HepG2 (cell line): ENCODE data around the gene HES7. TPM values are rescaled to one million over a fixed set of nuclear protein-coding genes. Genes with fewer than 3 reads are reported as not detected.

ENCODE experiments used
- ATAC-seq: fragments of 200-7000 bp; cut with Tn5 transposase; 3 replicates; pipeline ENCODE4 v1.9.1; 2020; ENCODE audit warnings: mild to moderate bottlenecking, moderate library complexity
- BruUV-seq: library from RNA; stranded (reverse); fragments of 400-500 nt; replicated peaks from 2 replicates; lab custom pipeline; 2021; lab: Mats Ljungman, UMichigan
- CTCF ChIA-PET: fragments of 300-600 bp; formaldehyde crosslinking; extraction: SDS; loops from one replicate; lab custom pipeline; 2021; ENCODE audit warnings: low total read pairs, inconsistent platforms, low intra/inter-chr PET ratio; lab: Yijun Ruan, JAX
- POLR2A ChIA-PET: fragments of 350-600 bp; sonication (Branson Sonifier 250); formaldehyde crosslinking; loops from one replicate; lab custom pipeline; 2020; ENCODE audit warnings: antibody characterized with exemption, inconsistent platforms; lab: Yijun Ruan, JAX
- DNase-seq: peaks from one replicate; pipeline ENCODE4 v3.0.0-alpha.2; 2015; ENCODE audit warnings: low spot score
- FAIRE-seq: peaks from 3 replicates; lab custom pipeline; 2011; peaks lifted over from hg19 to GRCh38; lab: Jason Lieb, UNC
- H2AFZ ChIP-seq: one replicate; pipeline ENCODE4 v1.6.1; 2011; ENCODE audit warnings: low read length, inconsistent platforms
- H3K27ac ChIP-seq: fragments of 300-600 bp; 3 replicates; pipeline ENCODE4 v1.8.0; 2011; ENCODE audit warnings: mixed run types, mild to moderate bottlenecking, mixed read lengths, low read length, inconsistent platforms; ENCODE audit not compliant: insufficient read depth; ENCODE audit errors: extremely low read length
- H3K27me3 ChIP-seq, 2 experiments: fragments of 200-600 bp in 1 of 2; 2 replicates in 1 of 2; 3 replicates in 1 of 2; pipeline versions ENCODE4 v1.6.0 to v1.8.0; 2011; ENCODE audit warnings: low read length in 2 of 2, mild to moderate bottlenecking in 2 of 2, moderate library complexity in 2 of 2, inconsistent platforms in 1 of 2; ENCODE audit not compliant: insufficient read depth in 2 of 2, control insufficient read depth in 1 of 2
- H3K36me3 ChIP-seq, 2 experiments: fragments of 200-600 bp in 1 of 2; replicated peaks in 1 of 2; 2 replicates in 1 of 2; 3 replicates in 1 of 2; pipeline versions ENCODE4 v1.5.1 to v1.8.0; 2011; ENCODE audit warnings: low read length in 2 of 2, inconsistent platforms in 1 of 2; ENCODE audit not compliant: insufficient read depth in 2 of 2, control insufficient read depth in 1 of 2
- H3K4me1 ChIP-seq: 2 replicates; pipeline ENCODE4 v1.5.1; 2012; ENCODE audit warnings: low read length, inconsistent platforms; ENCODE audit not compliant: insufficient read depth
- H3K4me2 ChIP-seq: 2 replicates; pipeline ENCODE4 v1.6.0; 2011; ENCODE audit warnings: low read depth, low read length, inconsistent platforms
- H3K4me3 ChIP-seq, 3 experiments: fragments of 200-600 bp in 1 of 3; sonication (generic), shearing (Covaris generic) in 1 of 3; replicated peaks in 1 of 3; 2 replicates each; pipeline ENCODE4 v1.5.1; 2011 to 2016; ENCODE audit warnings: low read length in 3 of 3, inconsistent platforms in 2 of 3, low read depth in 2 of 3, mild to moderate bottlenecking in 2 of 3, control low read depth in 1 of 3, mixed read lengths in 1 of 3; ENCODE audit not compliant: insufficient read depth in 1 of 3
- H3K79me2 ChIP-seq: one replicate; pipeline ENCODE4 v1.6.1; 2011; ENCODE audit warnings: low read length, inconsistent platforms; ENCODE audit not compliant: insufficient read depth
- H3K9ac ChIP-seq: 2 replicates; pipeline ENCODE4 v1.6.0; 2011; ENCODE audit warnings: mild to moderate bottlenecking, low read depth, low read length, inconsistent platforms; ENCODE audit not compliant: insufficient read depth
- H3K9me3 ChIP-seq: 2 replicates; pipeline ENCODE4 v1.5.1; 2012; ENCODE audit warnings: mild to moderate bottlenecking, low read length
- H4K20me1 ChIP-seq: 2 replicates; pipeline ENCODE4 v1.6.0; 2011; ENCODE audit warnings: inconsistent platforms, mild to moderate bottlenecking, low read length, moderate library complexity; ENCODE audit not compliant: insufficient read depth
- EZH2 ChIP-seq: conservative IDR thresholded peaks from 2 replicates; pipeline ENCODE4 v1.6.1; 2012; ENCODE audit warnings: mild to moderate bottlenecking, low read depth, low read length, moderate library complexity
- GLI4 ChIP-seq: sonication (generic); formaldehyde crosslinking; IDR thresholded peaks from 2 replicates; pipeline ENCODE4 v1.5.1; 2020; ENCODE audit warnings: missing genetic modification reagents, mild to moderate bottlenecking, moderate library complexity, borderline replicate concordance
- GTF3A ChIP-seq: sonication (generic); formaldehyde crosslinking; conservative IDR thresholded peaks from 2 replicates; pipeline ENCODE4 v1.4.0; 2020; ENCODE audit warnings: mild to moderate bottlenecking, missing genetic modification reagents
- HNRNPK ChIP-seq: fragments of 200-400 bp; formaldehyde crosslinking; IDR thresholded peaks from 2 replicates; pipeline ENCODE4 v1.6.1; 2018; ENCODE audit warnings: low read length, low read depth, moderate library complexity, mild to moderate bottlenecking; ENCODE audit not compliant: poor library complexity, severe bottlenecking
- NR3C1 ChIP-seq: sonication (generic); formaldehyde crosslinking; IDR thresholded peaks from 2 replicates; pipeline ENCODE4 v1.4.0; 2020; ENCODE audit warnings: missing genetic modification reagents
- SALL2 ChIP-seq: sonication (generic); formaldehyde crosslinking; IDR thresholded peaks from 2 replicates; pipeline ENCODE4 v1.8.1; 2023; ENCODE audit warnings: mild to moderate bottlenecking, missing genetic modification reagents, inconsistent platforms
- THRA ChIP-seq: sonication (generic); formaldehyde crosslinking; IDR thresholded peaks from 2 replicates; pipeline ENCODE4 v1.4.0; 2020; ENCODE audit warnings: missing genetic modification reagents, borderline replicate concordance
- ZBTB4 ChIP-seq: sonication (generic); formaldehyde crosslinking; IDR thresholded peaks from 2 replicates; pipeline ENCODE4 v1.4.0; 2020; ENCODE audit warnings: missing genetic modification reagents, mild to moderate bottlenecking, borderline replicate concordance
- ZFP90 ChIP-seq: sonication (generic); formaldehyde crosslinking; IDR thresholded peaks from 2 replicates; pipeline ENCODE4 v1.8.0; 2022; ENCODE audit warnings: missing genetic modification reagents, mild to moderate bottlenecking, inconsistent platforms, borderline replicate concordance
- ZNF34 ChIP-seq: sonication (generic); formaldehyde crosslinking; IDR thresholded peaks from 2 replicates; pipeline ENCODE4 v1.4.0; 2020; ENCODE audit warnings: mild to moderate bottlenecking, missing genetic modification reagents, borderline replicate concordance
- ZNF343 ChIP-seq: sonication (generic); formaldehyde crosslinking; IDR thresholded peaks from 2 replicates; pipeline ENCODE4 v1.4.0; 2020; ENCODE audit warnings: mild to moderate bottlenecking, missing genetic modification reagents
- ZNF724P ChIP-seq: sonication (generic); formaldehyde crosslinking; IDR thresholded peaks from 2 replicates; pipeline ENCODE4 v1.8.0; 2022; ENCODE audit warnings: missing genetic modification reagents, borderline replicate concordance
- WGBS: methylation state at CpG from one replicate; pipeline ENCODE4 v1.1.6; 2017; ENCODE audit warnings: low lambda C conversion rate; 5-methylcytosine and 5-hydroxymethylcytosine counted together
- in situ Hi-C: cut with HindIII; loops from 2 replicates; pipeline ENCODE4 v1.10.0; 2017; ENCODE audit warnings: low pct_unique_long_range_greater_than_20kb; ENCODE audit not compliant: extremely low pct_ligation_motif_present
- intact Hi-C: fragments of 100-400 bp; cut with micrococcal nuclease; formaldehyde crosslinking; loops from one replicate; pipeline ENCODE4 v1.10.0; 2022; ENCODE audit not compliant: unreplicated experiment
- polyA plus RNA-seq, 8 experiments: library from polyadenylated mRNA; depleted of rRNA in 3 of 8; stranded (reverse) in 7 of 8; unstranded in 1 of 8; fragments of >200 nt; fragmentation: Illumina TruSeq in 4 of 8; extraction: Trizol in 4 of 8; gene quantifications; 2 replicates each; pipeline versions ENCODE4 v1.2.1 to v1.2.3, GENCODE V29; 2011 to 2016; ENCODE audit warnings: low read depth in 4 of 8, missing spikeins in 1 of 8, mixed read lengths in 1 of 8; ENCODE audit not compliant: insufficient read depth in 1 of 8
- total RNA-seq, 5 experiments: library from RNA; depleted of rRNA; stranded (reverse); fragments of >200 nt; fragmentation: Illumina TruSeq; extraction: Trizol; gene quantifications; 2 replicates each; pipeline ENCODE4 v1.2.3, GENCODE V29; 2016; ENCODE audit warnings: low read depth in 1 of 5

Gene HES7
- total and polyA plus RNA-seq, 2 of the 13 experiments (the other 11 are each of a cell fraction or from before 2014, with no cell fraction given): not detected

GRCh38 chr17:8124350-8125153 is 646 bp upstream of the HES7 start (continued):
- TF ChIP-seq ZBTB4 (no peak), GTF3A (CRISPR knock-in tag) (0 out of 2 replicates have a peak, but pooled peaks have one; percentile 55), THRA (CRISPR knock-in tag) (no peak)
- TF ChIP-seq, all 625 proteins: peak for 5

DNA sequence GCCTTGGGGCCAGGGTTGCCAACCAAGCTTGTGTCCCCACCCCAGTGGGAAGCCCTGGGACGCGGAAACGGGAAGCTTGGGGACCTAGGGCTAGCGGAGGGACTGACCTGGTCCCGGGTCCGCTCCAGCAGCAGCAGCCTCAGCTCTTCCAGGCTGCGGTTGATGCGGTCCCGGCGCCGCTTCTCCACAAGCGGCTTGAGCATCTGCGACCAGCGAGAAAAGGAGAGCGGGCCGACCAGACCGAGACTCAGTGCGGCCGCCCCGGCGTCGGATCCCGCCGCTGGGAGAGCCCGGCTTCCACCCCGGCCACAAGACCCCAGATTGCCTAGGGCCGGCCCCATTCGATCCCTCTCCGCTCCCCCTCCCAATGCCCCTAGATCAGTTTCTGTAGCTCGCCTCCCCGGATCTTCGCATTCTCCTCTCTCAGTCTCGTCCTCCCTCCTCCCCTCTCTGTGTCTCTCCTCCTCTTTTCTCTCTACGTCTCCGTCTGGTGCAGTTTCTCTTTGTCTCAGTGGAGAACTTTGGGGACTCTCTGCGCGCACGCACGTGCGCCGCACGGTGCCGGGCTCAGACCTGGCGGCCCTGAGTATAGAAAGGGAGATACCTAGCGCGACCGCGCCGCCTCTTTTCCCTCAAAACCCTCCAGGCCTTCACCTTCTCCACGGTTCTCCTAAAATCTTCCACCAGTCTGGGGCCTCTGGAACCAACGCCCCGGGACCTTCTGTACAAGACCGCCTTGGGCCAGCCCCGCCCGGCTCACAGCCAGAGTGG is 797 bp downstream of the HES7 start:
- POLR2A ChIA-PET: interaction anchor here (1.5 to 5.1 kb wide), 5 partner anchors 31 to 125 kb away, joined by 3 to 35 read pairs (median 8); partner anchors contain the start of genes AURKB and CTC1
- peaks cover 13% of the 10 kb centered on the region; the same call in 1 of the 2 replicates for H4K20me1 ChIP-seq
- H3K4me3 ChIP-seq: peak overlapping the region; percentile 48 to 95 (median 68)
- H2AFZ ChIP-seq: no peak overlapping the region
- H3K9me3 ChIP-seq: no peaks in the 10 kb centered on the region
- FAIRE-seq: no peak
- H3K27me3 ChIP-seq: peaks cover 5 to 36% of the 10 kb centered on the region in 2 experiments
- peaks cover 59% of the 10 kb centered on the region for H3K4me1 ChIP-seq
- H3K9ac ChIP-seq: peak overlapping the region; percentile 13; the same call in 1 of the 2 replicates
- no peak for DNase-seq
- intact Hi-C loops (no loop called here), in situ Hi-C loops (loop anchor here (5.0 to 10.0 kb wide), 3 partner anchors 34 to 179 kb away; no protein-coding TSS in a partner anchor)
- H3K27ac ChIP-seq: no peak overlapping the region
- no peaks in the 10 kb centered on the region for H3K79me2 ChIP-seq
- WGBS: 6% methylated on average over 29 of the region's 55 CpGs
- H3K4me2 ChIP-seq: peak overlapping the region; percentile 100
- no peaks in the 10 kb centered on the region for H3K36me3 ChIP-seq
- ATAC-seq: no peak
- CTCF ChIA-PET: no interaction called here
- BruUV-seq: no TSS peak
- TF ChIP-seq ZNF34 (no peak), NR3C1 (CRISPR knock-in tag) (no peak), ZNF343 (CRISPR knock-in tag) (no peak), SALL2 (CRISPR knock-in tag) (0 out of 2 replicates have a peak, but pooled peaks have one; percentile 12), EZH2 (0 out of 2 replicates have a peak, but pooled peaks have one; percentile 51), ZNF724P (CRISPR knock-in tag) (no peak), HNRNPK (peak; percentile 40), GLI4 (CRISPR knock-in tag) (no peak), ZFP90 (CRISPR knock-in tag) (peak; percentile 69; the same call in 1 of the 2 replicates)
